ENCODE data around the gene PPEF2.

The PPEF2 gene

GRCh38 chr4:75841641-75842520 is 60.4 kb downstream of the PPEF2 start:
- no peaks in the 10 kb centered on the region for H3K27me3 ChIP-seq (ENCODE audit: control insufficient read depth, insufficient read depth, low read length, poor library complexity, severe bottlenecking)
- no peak overlapping the region for H3K4me3 ChIP-seq (ENCODE audit: insufficient read depth, low read depth, low read length)
- H3K4me1 ChIP-seq (ENCODE audit: control insufficient read depth, insufficient read depth, low read length), result peaks cover 6% of the 10 kb centered on the region
- no peaks in the 10 kb centered on the region for H3K9me3 ChIP-seq (ENCODE audit: control insufficient read depth, low read length)
- WGBS, 2 experiments, result 85 to 89% methylated on average over 7 to 8 of the region's 8 CpGs
- no peak overlapping the region for H3K27ac ChIP-seq (ENCODE audit: insufficient read depth, low read depth, low read length, poor library complexity, severe bottlenecking)
- no peaks in the 10 kb centered on the region for H3K36me3 ChIP-seq (ENCODE audit: control insufficient read depth, insufficient read depth, low read length)

DNA sequence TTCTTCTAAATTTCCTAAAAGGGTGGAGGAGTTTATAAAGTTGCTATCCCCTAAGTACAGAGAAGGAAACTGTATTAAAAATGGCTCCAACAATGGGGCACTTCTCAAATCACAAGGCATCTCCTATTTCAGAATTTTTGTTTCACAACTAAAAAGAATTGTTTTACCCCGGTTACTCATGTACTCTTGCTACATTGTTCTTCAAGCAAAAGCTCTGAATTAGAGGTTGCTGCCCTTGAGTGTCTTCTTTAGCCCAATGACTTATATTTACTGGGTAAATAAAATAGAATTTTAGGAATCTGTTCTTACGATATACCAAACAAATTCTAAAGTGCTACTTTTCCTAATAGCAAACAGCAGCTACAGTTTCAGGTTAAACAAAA is 67.5 kb downstream of the PPEF2 start:
- H3K36me3 ChIP-seq (ENCODE audit: control insufficient read depth, insufficient read depth, low read length), result no peaks in the 10 kb centered on the region
- H3K9me3 ChIP-seq (ENCODE audit: control insufficient read depth, low read length), result no peaks in the 10 kb centered on the region
- H3K27ac ChIP-seq (ENCODE audit: insufficient read depth, low read depth, low read length, poor library complexity, severe bottlenecking), result no peak overlapping the region
- H3K27me3 ChIP-seq (ENCODE audit: control insufficient read depth, insufficient read depth, low read length, poor library complexity, severe bottlenecking), result no peaks in the 10 kb centered on the region
- no peaks in the 10 kb centered on the region for H3K4me1 ChIP-seq (ENCODE audit: control insufficient read depth, insufficient read depth, low read length)
- H3K4me3 ChIP-seq (ENCODE audit: insufficient read depth, low read depth, low read length), result no peak overlapping the region
- 89 to 92% methylated on average over 1 to 2 of the region's 2 CpGs for WGBS, 2 experiments

DNA sequence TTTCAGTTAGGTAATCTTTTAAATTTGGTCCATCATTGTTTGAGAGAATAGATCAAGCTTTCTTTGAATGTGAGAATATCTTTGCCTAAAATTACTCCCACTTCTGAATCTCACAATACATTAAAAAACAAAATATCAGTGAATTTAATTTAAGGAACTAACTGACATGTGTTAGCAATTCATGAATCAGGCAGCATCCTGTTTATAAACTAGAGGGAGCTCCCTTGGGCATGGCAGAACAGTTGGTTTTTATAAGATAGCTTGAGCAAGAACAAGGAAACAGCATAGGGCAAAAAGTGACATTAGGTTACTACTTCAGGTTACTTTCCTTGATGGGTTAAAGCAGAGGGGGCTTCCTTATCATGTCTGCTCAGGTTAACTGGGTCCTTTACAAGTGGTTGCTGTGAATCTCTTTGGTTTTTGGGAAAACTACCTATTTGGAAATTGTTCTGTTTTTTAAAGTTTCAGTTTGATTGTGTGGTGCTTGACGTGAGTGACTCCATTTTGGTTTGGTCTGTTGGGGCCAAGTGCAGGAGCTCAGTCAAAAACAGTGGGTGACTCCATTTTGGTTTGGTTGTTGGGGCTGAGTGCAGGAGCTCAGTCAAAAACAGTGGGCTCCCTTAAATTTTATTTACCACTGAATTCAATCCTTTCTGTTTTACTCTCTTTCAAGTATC is 68.0 kb downstream of the PPEF2 start:
- 90 to 98% methylated on average over 1 of the region's 1 CpG for WGBS, 2 experiments
- H3K4me1 ChIP-seq (ENCODE audit: control insufficient read depth, insufficient read depth, low read length), result no peaks in the 10 kb centered on the region

DNA sequence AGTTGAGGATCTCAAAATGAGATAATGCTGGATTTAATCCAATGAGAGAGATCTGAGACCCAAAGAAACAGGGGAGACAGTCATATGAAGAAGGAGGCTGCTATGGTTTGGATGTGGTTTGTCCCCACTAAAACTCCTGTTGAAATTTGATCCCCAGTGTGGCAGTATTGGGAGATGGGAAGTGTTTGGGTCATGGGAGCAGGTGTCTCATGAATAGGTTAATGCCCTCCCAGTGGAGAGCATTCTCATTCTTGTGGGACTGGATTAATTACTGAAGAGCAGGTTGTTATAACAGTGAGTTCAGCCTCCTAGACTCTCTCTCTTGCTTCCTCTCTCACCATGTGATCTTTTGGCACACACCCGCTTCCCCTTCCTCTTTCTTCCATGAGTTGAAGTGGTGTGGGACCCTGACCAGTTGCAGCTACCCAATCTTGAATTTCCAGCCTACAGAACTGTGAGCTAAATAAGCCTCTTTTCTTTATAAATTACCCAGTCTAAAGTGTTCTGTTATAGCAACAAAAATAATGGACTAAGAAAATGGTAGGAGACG is 70.3 kb downstream of the PPEF2 start:
- 94 to 97% methylated on average over 2 of the region's 2 CpGs for WGBS, 2 experiments
- H3K27me3 ChIP-seq (ENCODE audit: control insufficient read depth, insufficient read depth, low read length, poor library complexity, severe bottlenecking), result no peaks in the 10 kb centered on the region

More for the DNA sequence above, 68.0 kb downstream of the PPEF2 start:
- no peaks in the 10 kb centered on the region for H3K36me3 ChIP-seq (ENCODE audit: control insufficient read depth, insufficient read depth, low read length)
- H3K27me3 ChIP-seq (ENCODE audit: control insufficient read depth, insufficient read depth, low read length, poor library complexity, severe bottlenecking), result no peaks in the 10 kb centered on the region
- H3K27ac ChIP-seq (ENCODE audit: insufficient read depth, low read depth, low read length, poor library complexity, severe bottlenecking), result no peak overlapping the region
- no peak overlapping the region for H3K4me3 ChIP-seq (ENCODE audit: insufficient read depth, low read depth, low read length)
- no peaks in the 10 kb centered on the region for H3K9me3 ChIP-seq (ENCODE audit: control insufficient read depth, low read length)

DNA sequence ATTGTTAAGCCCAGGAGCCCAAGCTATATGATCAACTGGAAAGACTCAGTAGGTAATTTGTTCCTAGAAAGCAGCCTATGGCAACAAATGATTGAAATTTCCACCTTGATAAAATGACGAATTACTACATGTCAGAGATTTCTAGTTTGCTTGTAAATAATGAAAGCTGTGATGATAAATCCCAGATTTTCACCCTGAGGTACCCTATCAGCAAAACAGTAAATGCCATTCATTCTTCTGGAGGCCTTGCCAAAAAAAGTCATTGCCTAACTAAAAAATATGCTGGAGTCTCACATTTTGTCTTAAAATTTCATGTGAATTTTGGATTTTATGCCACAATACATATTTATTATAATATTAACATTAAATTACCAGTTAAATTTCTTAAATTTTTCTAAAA is 71.3 kb downstream of the PPEF2 start:
- no peaks in the 10 kb centered on the region for H3K9me3 ChIP-seq (ENCODE audit: control insufficient read depth, low read length)
- H3K36me3 ChIP-seq (ENCODE audit: control insufficient read depth, insufficient read depth, low read length), result no peaks in the 10 kb centered on the region
- H3K4me3 ChIP-seq (ENCODE audit: insufficient read depth, low read depth, low read length), result no peak overlapping the region
- H3K27me3 ChIP-seq (ENCODE audit: control insufficient read depth, insufficient read depth, low read length, poor library complexity, severe bottlenecking), result no peaks in the 10 kb centered on the region
- H3K27ac ChIP-seq (ENCODE audit: insufficient read depth, low read depth, low read length, poor library complexity, severe bottlenecking), result no peak overlapping the region
- H3K4me1 ChIP-seq (ENCODE audit: control insufficient read depth, insufficient read depth, low read length), result no peaks in the 10 kb centered on the region
- WGBS, 2 experiments, result 94 to 100% methylated on average over 1 of the region's 1 CpG

More for the DNA sequence above, 70.3 kb downstream of the PPEF2 start:
- Histone ChIP-seq H3K9me3 (ENCODE audit: control insufficient read depth, low read length) (no peaks in the 10 kb centered on the region), H3K27ac (ENCODE audit: insufficient read depth, low read depth, low read length, poor library complexity, severe bottlenecking) (no peak overlapping the region), H3K4me1 (ENCODE audit: control insufficient read depth, insufficient read depth, low read length) (no peaks in the 10 kb centered on the region), H3K36me3 (ENCODE audit: control insufficient read depth, insufficient read depth, low read length) (no peaks in the 10 kb centered on the region), H3K4me3 (ENCODE audit: insufficient read depth, low read depth, low read length) (no peak overlapping the region)

DNA sequence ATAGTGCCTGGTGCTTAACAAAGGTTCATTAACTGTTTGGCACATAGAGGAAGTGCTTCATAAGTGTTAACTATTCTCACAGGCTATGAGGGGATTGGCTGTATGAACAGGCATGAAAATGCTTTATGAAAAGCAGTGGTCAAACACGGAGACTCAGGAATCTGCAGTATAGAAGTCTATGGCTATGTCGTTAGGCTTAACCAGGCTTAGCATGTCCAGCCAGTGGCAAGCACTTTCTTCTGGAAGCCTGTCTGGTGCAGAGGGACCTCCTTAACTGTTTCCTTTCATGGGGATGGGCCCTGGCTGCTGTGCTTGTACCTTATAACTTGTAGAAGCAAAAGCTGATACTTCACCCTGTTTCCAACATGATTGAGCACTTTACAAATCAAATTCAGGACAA is 78.4 kb downstream of the PPEF2 start:
- no peaks in the 10 kb centered on the region for H3K36me3 ChIP-seq (ENCODE audit: control insufficient read depth, insufficient read depth, low read length)
- H3K9me3 ChIP-seq (ENCODE audit: control insufficient read depth, low read length), result no peaks in the 10 kb centered on the region
- H3K27ac ChIP-seq (ENCODE audit: insufficient read depth, low read depth, low read length, poor library complexity, severe bottlenecking), result no peak overlapping the region
- no peaks in the 10 kb centered on the region for H3K27me3 ChIP-seq (ENCODE audit: control insufficient read depth, insufficient read depth, low read length, poor library complexity, severe bottlenecking)
- H3K4me3 ChIP-seq (ENCODE audit: insufficient read depth, low read depth, low read length), result no peak overlapping the region
- WGBS, 2 experiments, result 83 to 86% methylated on average over 2 of the region's 2 CpGs
- no peaks in the 10 kb centered on the region for H3K4me1 ChIP-seq (ENCODE audit: control insufficient read depth, insufficient read depth, low read length)

GRCh38 chr4:75822416-75822815 is 79.8 kb downstream of the PPEF2 start:
- WGBS, 2 experiments, result 89 to 94% methylated on average over 5 of the region's 5 CpGs
- Histone ChIP-seq H3K27me3 (ENCODE audit: control insufficient read depth, insufficient read depth, low read length, poor library complexity, severe bottlenecking) (no peaks in the 10 kb centered on the region), H3K36me3 (ENCODE audit: control insufficient read depth, insufficient read depth, low read length) (no peaks in the 10 kb centered on the region), H3K4me1 (ENCODE audit: control insufficient read depth, insufficient read depth, low read length) (no peaks in the 10 kb centered on the region), H3K9me3 (ENCODE audit: control insufficient read depth, low read length) (no peaks in the 10 kb centered on the region), H3K4me3 (ENCODE audit: insufficient read depth, low read depth, low read length) (no peak overlapping the region), H3K27ac (ENCODE audit: insufficient read depth, low read depth, low read length, poor library complexity, severe bottlenecking) (no peak overlapping the region)

DNA sequence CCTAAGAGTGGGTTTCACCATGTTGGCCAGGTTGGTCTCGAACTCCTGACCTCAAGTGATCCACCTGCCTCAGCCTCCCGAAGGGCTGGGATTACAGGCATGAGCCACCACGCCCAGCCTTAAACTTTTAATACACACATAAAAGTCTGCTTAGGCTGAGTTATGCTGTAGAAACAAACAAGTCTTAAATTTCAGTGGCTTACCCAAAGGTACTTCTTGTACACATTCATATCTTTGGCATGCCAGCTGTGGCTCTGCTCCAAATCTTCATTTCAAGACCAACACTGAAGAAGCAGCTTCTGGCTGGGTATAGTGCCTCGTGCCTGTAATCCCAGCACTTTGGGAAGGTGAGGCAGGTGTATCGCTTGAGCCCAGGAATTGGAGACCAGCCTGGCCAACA is 80.3 kb downstream of the PPEF2 start:
- no peaks in the 10 kb centered on the region for H3K9me3 ChIP-seq (ENCODE audit: control insufficient read depth, low read length)
- no peak overlapping the region for H3K27ac ChIP-seq (ENCODE audit: insufficient read depth, low read depth, low read length, poor library complexity, severe bottlenecking)
- H3K4me3 ChIP-seq (ENCODE audit: insufficient read depth, low read depth, low read length), result no peak overlapping the region
- H3K36me3 ChIP-seq (ENCODE audit: control insufficient read depth, insufficient read depth, low read length), result no peaks in the 10 kb centered on the region
- WGBS, 2 experiments, result 71 to 75% methylated on average over 5 of the region's 5 CpGs
- H3K27me3 ChIP-seq (ENCODE audit: control insufficient read depth, insufficient read depth, low read length, poor library complexity, severe bottlenecking), result no peaks in the 10 kb centered on the region
- no peaks in the 10 kb centered on the region for H3K4me1 ChIP-seq (ENCODE audit: control insufficient read depth, insufficient read depth, low read length)

DNA sequence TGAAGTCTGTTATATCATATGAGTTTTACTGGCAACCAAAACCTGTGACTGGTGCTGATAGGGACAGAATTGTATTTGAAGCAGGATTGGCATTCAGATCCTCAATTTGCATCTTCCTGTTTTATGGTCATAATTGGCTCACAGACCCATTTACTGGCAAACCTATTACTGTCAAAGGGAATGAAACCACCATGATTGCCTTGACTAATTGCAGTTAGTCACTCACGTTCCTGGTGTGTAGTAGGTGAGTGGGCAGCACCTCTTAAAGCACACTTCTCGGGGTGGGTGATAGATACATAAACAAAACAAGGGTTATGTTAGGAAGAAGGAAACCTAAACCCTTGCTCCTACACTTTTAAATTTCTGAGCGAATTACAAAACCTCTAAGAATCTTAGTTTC is 81.0 kb downstream of the PPEF2 start:
- no peak overlapping the region for H3K4me3 ChIP-seq (ENCODE audit: insufficient read depth, low read depth, low read length)
- 94 to 100% methylated on average over 2 to 3 of the region's 3 CpGs for WGBS, 2 experiments
- no peaks in the 10 kb centered on the region for H3K4me1 ChIP-seq (ENCODE audit: control insufficient read depth, insufficient read depth, low read length)
- no peaks in the 10 kb centered on the region for H3K36me3 ChIP-seq (ENCODE audit: control insufficient read depth, insufficient read depth, low read length)
- no peak overlapping the region for H3K27ac ChIP-seq (ENCODE audit: insufficient read depth, low read depth, low read length, poor library complexity, severe bottlenecking)
- no peaks in the 10 kb centered on the region for H3K27me3 ChIP-seq (ENCODE audit: control insufficient read depth, insufficient read depth, low read length, poor library complexity, severe bottlenecking)
- H3K9me3 ChIP-seq (ENCODE audit: control insufficient read depth, low read length), result no peaks in the 10 kb centered on the region

DNA sequence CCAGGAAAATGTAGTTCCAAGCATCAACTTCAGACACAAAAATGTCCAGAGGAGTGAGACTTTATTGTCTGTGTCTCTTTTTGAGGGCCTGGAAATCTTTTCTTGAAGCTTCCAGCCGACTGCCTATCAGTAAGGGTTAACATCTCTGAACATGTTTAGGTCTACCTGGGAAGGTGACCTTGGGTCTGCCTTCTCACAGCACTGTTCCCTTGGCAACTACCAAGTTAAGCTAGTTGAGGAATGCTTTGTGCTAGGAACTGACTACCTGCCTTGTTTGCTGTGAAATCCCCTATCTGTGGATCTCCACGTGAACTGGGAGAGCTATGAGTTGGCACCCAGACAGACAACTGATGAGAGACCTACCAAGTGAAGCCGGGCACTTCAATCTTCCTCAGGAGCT is 81.6 kb downstream of the PPEF2 start:
- no peak overlapping the region for H3K27ac ChIP-seq (ENCODE audit: insufficient read depth, low read depth, low read length, poor library complexity, severe bottlenecking)
- H3K4me1 ChIP-seq (ENCODE audit: control insufficient read depth, insufficient read depth, low read length), result no peaks in the 10 kb centered on the region
- no peak overlapping the region for H3K4me3 ChIP-seq (ENCODE audit: insufficient read depth, low read depth, low read length)
- WGBS, 2 experiments, result 91 to 92% methylated on average over 3 of the region's 3 CpGs
- no peaks in the 10 kb centered on the region for H3K27me3 ChIP-seq (ENCODE audit: control insufficient read depth, insufficient read depth, low read length, poor library complexity, severe bottlenecking)
- H3K9me3 ChIP-seq (ENCODE audit: control insufficient read depth, low read length), result no peaks in the 10 kb centered on the region
- H3K36me3 ChIP-seq (ENCODE audit: control insufficient read depth, insufficient read depth, low read length), result no peaks in the 10 kb centered on the region

Data from ectodermal cell (in vitro differentiated cells).